RWPE2 (cell line): Measurements from ENCODE around the gene RGS6.

Source experiments
- ATAC-seq: fragments of 200-7000 bp; cut with Tn5 transposase; 3 replicates; pipeline ENCODE4 v1.9.1; 2021; ENCODE audit warnings: low read depth
- DNase-seq: peaks from one replicate; pipeline ENCODE4 v3.0.0-alpha.2; 2020; ENCODE audit warnings: low spot score
- H3K27ac ChIP-seq: fragments of 450-650 bp; 2 replicates; pipeline ENCODE4 v1.5.1; 2017; ENCODE audit warnings: mild to moderate bottlenecking; ENCODE audit not compliant: poor library complexity, severe bottlenecking
- H3K27me3 ChIP-seq: fragments of 250-450 bp; sonication (Bioruptor Pico); 2 replicates; pipeline ENCODE4 v1.5.1; 2021; ENCODE audit warnings: mild to moderate bottlenecking, moderate library complexity; ENCODE audit not compliant: insufficient read depth, poor library complexity, severe bottlenecking
- H3K36me3 ChIP-seq: fragments of 250-450 bp; sonication (Bioruptor Pico); 2 replicates; pipeline ENCODE4 v1.5.1; 2020; ENCODE audit warnings: low read depth, mild to moderate bottlenecking, moderate library complexity
- H3K4me1 ChIP-seq: fragments of 250-450 bp; sonication (Bioruptor Pico); 2 replicates; pipeline ENCODE4 v1.5.1; 2021; ENCODE audit warnings: mild to moderate bottlenecking, moderate library complexity; ENCODE audit not compliant: insufficient read depth, poor library complexity, severe bottlenecking
- H3K4me3 ChIP-seq: fragments of 250-450 bp; sonication (Bioruptor Pico); 2 replicates; pipeline ENCODE4 v1.5.1; 2021; ENCODE audit warnings: mild to moderate bottlenecking, moderate library complexity; ENCODE audit not compliant: severe bottlenecking
- H3K9me3 ChIP-seq: fragments of 250-450 bp; sonication (Bioruptor Pico); 2 replicates; pipeline ENCODE4 v1.5.1; 2021; ENCODE audit warnings: mild to moderate bottlenecking, moderate library complexity; ENCODE audit not compliant: severe bottlenecking
- CTCF ChIP-seq: fragments of 450-650 bp; IDR thresholded peaks from one replicate; pipeline ENCODE4 v1.5.1; 2017; ENCODE audit warnings: mild to moderate bottlenecking, moderate library complexity; ENCODE audit not compliant: poor library complexity, severe bottlenecking

RGS6 gene

GRCh38 chr14:72097173-72097783, 165.0 kb downstream of the RGS6 start:
- no peaks in the 10 kb centered on the region for H3K36me3 ChIP-seq
- H3K4me3 ChIP-seq, result no peak overlapping the region
- no peak for TF ChIP-seq CTCF
- no peaks in the 10 kb centered on the region for H3K4me1 ChIP-seq
- no peaks in the 10 kb centered on the region for H3K9me3 ChIP-seq
- H3K27ac ChIP-seq, result no peak overlapping the region
- ATAC-seq, result no peak
- no peak for DNase-seq
- peaks cover 68% of the 10 kb centered on the region for H3K27me3 ChIP-seq

GRCh38 chr14:72098210-72098609, 166.0 kb downstream of the RGS6 start:
- no peak for TF ChIP-seq CTCF
- H3K27ac ChIP-seq, result no peak overlapping the region
- H3K4me1 ChIP-seq, result no peaks in the 10 kb centered on the region
- H3K36me3 ChIP-seq, result no peaks in the 10 kb centered on the region
- no peaks in the 10 kb centered on the region for H3K9me3 ChIP-seq
- no peak for DNase-seq
- no peak for ATAC-seq
- no peak overlapping the region for H3K4me3 ChIP-seq
- H3K27me3 ChIP-seq, result peaks cover 77% of the 10 kb centered on the region

- ATAC-seq (no peak), DNase-seq (no peak)
- no peak overlapping the region for H3K27ac ChIP-seq
- no peak for TF ChIP-seq CTCF
- H3K36me3 ChIP-seq, result no peaks in the 10 kb centered on the region
- H3K4me3 ChIP-seq, result no peak overlapping the region
- H3K4me1 ChIP-seq, result no peaks in the 10 kb centered on the region
- no peaks in the 10 kb centered on the region for H3K9me3 ChIP-seq
- peaks cover 76% of the 10 kb centered on the region for H3K27me3 ChIP-seq
Measured at GRCh38 chr14:72099566-72099965, 167.3 kb downstream of the RGS6 start.

- Histone ChIP-seq H3K4me1 (no peaks in the 10 kb centered on the region), H3K27ac (no peak overlapping the region), H3K27me3 (peaks cover 83% of the 10 kb centered on the region), H3K36me3 (no peaks in the 10 kb centered on the region), H3K4me3 (no peak overlapping the region), H3K9me3 (no peaks in the 10 kb centered on the region)
- TF ChIP-seq CTCF, result peak; percentile 61
- no peak for ATAC-seq
- DNase-seq, result no peak
Measured at GRCh38 chr14:72104011-72104613, 171.9 kb downstream of the RGS6 start.

GRCh38 chr14:72111911-72112310, 179.7 kb downstream of the RGS6 start:
- Histone ChIP-seq H3K4me3 (no peak overlapping the region), H3K27me3 (peaks cover 34% of the 10 kb centered on the region), H3K36me3 (no peaks in the 10 kb centered on the region), H3K27ac (no peak overlapping the region), H3K4me1 (no peaks in the 10 kb centered on the region), H3K9me3 (no peaks in the 10 kb centered on the region)
- TF ChIP-seq CTCF, result no peak
- no peak for DNase-seq
- ATAC-seq, result no peak
